Peyer's patch (tissue), 4 donors: ENCODE data around the gene TRAPPC11. TPM values are rescaled to one million over a fixed set of nuclear protein-coding genes. Genes with fewer than 3 reads are reported as not detected.

Experiments used
- DNase-seq, 3 donors: peaks; one replicate each; pipeline ENCODE4 v3.0.0-alpha.2; 2017 to 2019
- H3K27ac ChIP-seq, 4 donors: fragments of 200-600 bp; sonication (generic); one replicate each; pipeline ENCODE4 v1.5.1; 2016 to 2019
- H3K27me3 ChIP-seq, 2 donors: fragments of 200-600 bp; sonication (generic); one replicate each; pipeline ENCODE4 v1.5.1; 2019
- H3K36me3 ChIP-seq, 3 donors: fragments of 200-600 bp; sonication (generic); one replicate each; pipeline ENCODE4 v1.5.1; 2016 to 2019
- H3K4me1 ChIP-seq, 4 donors: fragments of 200-600 bp; sonication (generic); one replicate each; pipeline ENCODE4 v1.5.1; 2016 to 2019
- H3K4me3 ChIP-seq, 4 donors: fragments of 200-600 bp; sonication (generic); 1 replicate in 3 of 4; 2 replicates in 1 of 4; pipeline ENCODE4 v1.5.1; 2016 to 2019; ENCODE audit warnings: mild to moderate bottlenecking in 1 of 4
- H3K9me3 ChIP-seq, 4 donors: fragments of 200-600 bp; sonication (generic); one replicate each; pipeline ENCODE4 v1.5.1; 2016 to 2019; ENCODE audit warnings: mild to moderate bottlenecking in 1 of 4
- CTCF ChIP-seq, 6 experiments: fragments of 450-650 bp in 4 of 6; fragments of 200-600 bp in 2 of 6; sonication (generic) in 1 of 6; IDR thresholded peaks; one replicate each; pipeline ENCODE4 v1.5.1; 2017 to 2019; ENCODE audit warnings: antibody characterized with exemption in 6 of 6, mild to moderate bottlenecking in 3 of 6, moderate library complexity in 1 of 6
- POLR2A ChIP-seq, 2 donors: fragments of 450-650 bp; IDR thresholded peaks; one replicate each; pipeline ENCODE4 v1.5.1; 2017; ENCODE audit warnings: antibody characterized with exemption in 2 of 2, mild to moderate bottlenecking in 2 of 2, moderate library complexity in 2 of 2
- total RNA-seq, 4 donors: library from RNA; depleted of rRNA; stranded (reverse); fragments of >200 nt; gene quantifications; one replicate each; pipeline ENCODE4 v1.1.0, GENCODE V29; 2016

TRAPPC11 gene
- total RNA-seq, 4 donors from 2014 or later, result 38.0 to 60.1 (median 52.8) TPM

- DNase-seq, result no peak
- peaks cover 0 to 72% (median 0%) of the 10 kb centered on the region in 3 donors for H3K36me3 ChIP-seq
Measured at GRCh38 chr4:183670251-183670650, 11.2 kb downstream of the TRAPPC11 start.

GRCh38 chr4:183670960-183671555, 12.0 kb downstream of the TRAPPC11 start:
- H3K9me3 ChIP-seq, result no peaks in the 10 kb centered on the region
- no peaks in the 10 kb centered on the region for H3K4me1 ChIP-seq
- no peak overlapping the region for H3K4me3 ChIP-seq
- H3K27ac ChIP-seq, result no peak overlapping the region
- peaks cover 0 to 71% (median 0%) of the 10 kb centered on the region in 3 donors for H3K36me3 ChIP-seq
- H3K27me3 ChIP-seq, result no peaks in the 10 kb centered on the region
- DNase-seq, result no peak
- TF ChIP-seq POLR2A (IDR thresholded peaks at IDR 0.05) (no peak), CTCF (IDR thresholded peaks at IDR 0.05) (no peak)

More at GRCh38 chr4:183670251-183670650, 11.2 kb downstream of the TRAPPC11 start:
- Histone ChIP-seq H3K27ac (no peak overlapping the region), H3K9me3 (no peaks in the 10 kb centered on the region), H3K27me3 (no peaks in the 10 kb centered on the region), H3K4me1 (no peaks in the 10 kb centered on the region), H3K4me3 (no peak overlapping the region)
- no peak for TF ChIP-seq CTCF (IDR thresholded peaks at IDR 0.05)
- no peak for TF ChIP-seq POLR2A (IDR thresholded peaks at IDR 0.05)

GRCh38 chr4:183674153-183674552, 15.1 kb downstream of the TRAPPC11 start:
- Histone ChIP-seq H3K27me3 (no peaks in the 10 kb centered on the region), H3K9me3 (no peaks in the 10 kb centered on the region), H3K4me3 (no peak overlapping the region), H3K36me3 (peaks cover 0 to 66% (median 0%) of the 10 kb centered on the region in 3 donors), H3K4me1 (no peaks in the 10 kb centered on the region), H3K27ac (no peak overlapping the region)
- no peak for DNase-seq
- TF ChIP-seq CTCF (IDR thresholded peaks at IDR 0.05) (no peak), POLR2A (IDR thresholded peaks at IDR 0.05) (no peak)

- Histone ChIP-seq H3K9me3 (no peaks in the 10 kb centered on the region), H3K4me1 (no peaks in the 10 kb centered on the region), H3K36me3 (peaks cover 0 to 65% (median 0%) of the 10 kb centered on the region in 3 donors), H3K27ac (no peak overlapping the region), H3K4me3 (no peak overlapping the region), H3K27me3 (no peaks in the 10 kb centered on the region)
- DNase-seq, result no peak
- TF ChIP-seq CTCF (IDR thresholded peaks at IDR 0.05) (no peak), POLR2A (IDR thresholded peaks at IDR 0.05) (no peak)
Measured at GRCh38 chr4:183675625-183676024, 16.5 kb downstream of the TRAPPC11 start.

GRCh38 chr4:183681119-183681518, 22.0 kb downstream of the TRAPPC11 start:
- TF ChIP-seq CTCF (IDR thresholded peaks at IDR 0.05), result no peak
- TF ChIP-seq POLR2A (IDR thresholded peaks at IDR 0.05), result no peak
- Histone ChIP-seq H3K27me3 (no peaks in the 10 kb centered on the region), H3K36me3 (peaks cover 0 to 73% (median 0%) of the 10 kb centered on the region in 3 donors), H3K9me3 (no peaks in the 10 kb centered on the region), H3K27ac (no peak overlapping the region), H3K4me3 (no peak overlapping the region), H3K4me1 (no peaks in the 10 kb centered on the region)
- no peak for DNase-seq
